ENCODE data around the gene WIZ.

DNA sequence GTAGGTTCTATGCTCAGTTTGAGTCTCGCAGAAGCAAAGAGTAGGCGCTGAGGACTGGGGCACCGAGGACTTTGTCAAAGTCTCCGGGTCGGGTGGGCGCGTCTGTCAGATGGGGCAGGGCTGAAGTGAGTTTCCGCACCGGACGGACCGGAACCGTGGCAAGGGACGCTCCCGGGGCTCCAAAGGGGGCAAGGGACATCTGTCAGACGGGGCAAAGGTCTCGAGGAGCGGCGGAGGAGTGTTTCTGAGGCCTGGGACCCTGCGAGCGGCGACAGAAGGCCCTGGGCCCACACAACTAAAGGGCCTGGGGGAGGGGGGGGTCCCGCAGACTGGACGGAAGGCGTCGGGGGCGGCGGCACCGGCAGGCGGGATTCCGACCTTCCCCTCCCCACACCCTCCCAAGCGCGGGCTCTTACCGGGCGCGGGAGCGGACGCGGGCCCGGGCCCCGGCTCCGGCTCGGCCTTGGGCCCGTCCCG, 17.7 kb downstream of the WIZ start:
- TF ChIP-seq, protein P1, sequence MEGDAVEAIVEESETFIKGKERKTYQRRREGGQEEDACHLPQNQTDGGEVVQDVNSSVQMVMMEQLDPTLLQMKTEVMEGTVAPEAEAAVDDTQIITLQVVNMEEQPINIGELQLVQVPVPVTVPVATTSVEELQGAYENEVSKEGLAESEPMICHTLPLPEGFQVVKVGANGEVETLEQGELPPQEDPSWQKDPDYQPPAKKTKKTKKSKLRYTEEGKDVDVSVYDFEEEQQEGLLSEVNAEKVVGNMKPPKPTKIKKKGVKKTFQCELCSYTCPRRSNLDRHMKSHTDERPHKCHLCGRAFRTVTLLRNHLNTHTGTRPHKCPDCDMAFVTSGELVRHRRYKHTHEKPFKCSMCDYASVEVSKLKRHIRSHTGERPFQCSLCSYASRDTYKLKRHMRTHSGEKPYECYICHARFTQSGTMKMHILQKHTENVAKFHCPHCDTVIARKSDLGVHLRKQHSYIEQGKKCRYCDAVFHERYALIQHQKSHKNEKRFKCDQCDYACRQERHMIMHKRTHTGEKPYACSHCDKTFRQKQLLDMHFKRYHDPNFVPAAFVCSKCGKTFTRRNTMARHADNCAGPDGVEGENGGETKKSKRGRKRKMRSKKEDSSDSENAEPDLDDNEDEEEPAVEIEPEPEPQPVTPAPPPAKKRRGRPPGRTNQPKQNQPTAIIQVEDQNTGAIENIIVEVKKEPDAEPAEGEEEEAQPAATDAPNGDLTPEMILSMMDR (conservative IDR thresholded peaks at IDR 0.05), result no peak
- TF ChIP-seq EZH2 (IDR thresholded peaks at IDR 0.05; ENCODE audit: low read depth), result no peak

Measured in PC-9 (cell line).